Mesothelial cell of epicardium (in vitro differentiated cells): ENCODE measurements around the gene RAB36. TPM values are rescaled to one million over a fixed set of nuclear protein-coding genes. Genes with fewer than 3 reads are reported as not detected.
A peak's percentile ranks its signal among the peaks of the same experiment; 100 is the strongest.

Experiments
- DNase-seq, 2 experiments: peaks; one replicate each; pipeline ENCODE4 v3.0.0; 2021; ENCODE audit warnings: low spot score in 2 of 2; ENCODE audit not compliant: unreplicated experiment in 2 of 2
- H3K27ac Mint-ChIP-seq: 2 replicates; pipeline ENCODE4 v1.8.0; 2021; ENCODE audit warnings: mixed read lengths
- H3K27me3 Mint-ChIP-seq: 2 replicates; pipeline ENCODE4 v1.8.0; 2021; ENCODE audit warnings: low read depth, mixed read lengths
- H3K36me3 Mint-ChIP-seq: 2 replicates; pipeline ENCODE4 v1.8.0; 2021; ENCODE audit warnings: mixed read lengths
- H3K4me1 Mint-ChIP-seq: 2 replicates; pipeline ENCODE4 v1.8.0; 2021; ENCODE audit warnings: mixed read lengths
- H3K4me3 Mint-ChIP-seq: 2 replicates; pipeline ENCODE4 v1.8.0; 2021; ENCODE audit warnings: mild to moderate bottlenecking, moderate library complexity, mixed read lengths
- H3K9me3 Mint-ChIP-seq: 2 replicates; pipeline ENCODE4 v1.8.0; 2021; ENCODE audit warnings: mixed read lengths
- total RNA-seq: library from RNA; stranded (reverse); gene quantifications from 3 replicates; pipeline ENCODE4 v1.2.1, GENCODE V29; 2021
- TF ChIP-seq, protein P1 (sequence below): fragments of 200-600 bp; sonication (generic); IDR thresholded peaks from one replicate; pipeline ENCODE4 v1.5.0; 2021; ENCODE audit warnings: antibody characterized with exemption; ENCODE audit not compliant: unreplicated experiment

RAB36 gene
- total RNA-seq, 1 donor from 2014 or later, result 6.4 TPM

DNA sequence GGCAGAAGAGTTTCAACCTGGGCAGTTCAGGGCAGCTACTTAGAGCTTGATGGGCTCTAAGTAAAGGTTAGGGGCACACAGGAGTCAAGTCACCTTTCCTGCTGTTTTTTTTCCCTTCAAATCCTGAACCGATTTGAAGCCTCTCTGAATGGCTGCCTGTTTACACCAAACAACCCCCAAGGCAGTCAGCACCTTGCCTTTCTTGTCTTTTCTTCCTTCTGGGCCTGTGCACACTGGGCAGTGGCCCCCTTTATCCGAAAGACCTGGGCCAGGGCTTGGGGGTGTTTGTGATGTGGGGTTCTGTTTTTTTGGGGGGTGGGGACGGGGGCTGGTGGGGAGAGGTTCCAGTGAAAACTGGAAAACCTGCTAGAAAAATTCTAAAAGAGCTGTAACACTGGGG is 7.8 kb upstream of the RAB36 start:
- TF ChIP-seq, protein P1, sequence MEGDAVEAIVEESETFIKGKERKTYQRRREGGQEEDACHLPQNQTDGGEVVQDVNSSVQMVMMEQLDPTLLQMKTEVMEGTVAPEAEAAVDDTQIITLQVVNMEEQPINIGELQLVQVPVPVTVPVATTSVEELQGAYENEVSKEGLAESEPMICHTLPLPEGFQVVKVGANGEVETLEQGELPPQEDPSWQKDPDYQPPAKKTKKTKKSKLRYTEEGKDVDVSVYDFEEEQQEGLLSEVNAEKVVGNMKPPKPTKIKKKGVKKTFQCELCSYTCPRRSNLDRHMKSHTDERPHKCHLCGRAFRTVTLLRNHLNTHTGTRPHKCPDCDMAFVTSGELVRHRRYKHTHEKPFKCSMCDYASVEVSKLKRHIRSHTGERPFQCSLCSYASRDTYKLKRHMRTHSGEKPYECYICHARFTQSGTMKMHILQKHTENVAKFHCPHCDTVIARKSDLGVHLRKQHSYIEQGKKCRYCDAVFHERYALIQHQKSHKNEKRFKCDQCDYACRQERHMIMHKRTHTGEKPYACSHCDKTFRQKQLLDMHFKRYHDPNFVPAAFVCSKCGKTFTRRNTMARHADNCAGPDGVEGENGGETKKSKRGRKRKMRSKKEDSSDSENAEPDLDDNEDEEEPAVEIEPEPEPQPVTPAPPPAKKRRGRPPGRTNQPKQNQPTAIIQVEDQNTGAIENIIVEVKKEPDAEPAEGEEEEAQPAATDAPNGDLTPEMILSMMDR, result no peak
- Mint-ChIP-seq H3K4me3 (no peak overlapping the region), H3K27ac (no peak overlapping the region), H3K36me3 (no peaks in the 10 kb centered on the region), H3K9me3 (no peaks in the 10 kb centered on the region), H3K4me1 (peaks cover 16% of the 10 kb centered on the region), H3K27me3 (no peaks in the 10 kb centered on the region)
- no peak for DNase-seq

DNA sequence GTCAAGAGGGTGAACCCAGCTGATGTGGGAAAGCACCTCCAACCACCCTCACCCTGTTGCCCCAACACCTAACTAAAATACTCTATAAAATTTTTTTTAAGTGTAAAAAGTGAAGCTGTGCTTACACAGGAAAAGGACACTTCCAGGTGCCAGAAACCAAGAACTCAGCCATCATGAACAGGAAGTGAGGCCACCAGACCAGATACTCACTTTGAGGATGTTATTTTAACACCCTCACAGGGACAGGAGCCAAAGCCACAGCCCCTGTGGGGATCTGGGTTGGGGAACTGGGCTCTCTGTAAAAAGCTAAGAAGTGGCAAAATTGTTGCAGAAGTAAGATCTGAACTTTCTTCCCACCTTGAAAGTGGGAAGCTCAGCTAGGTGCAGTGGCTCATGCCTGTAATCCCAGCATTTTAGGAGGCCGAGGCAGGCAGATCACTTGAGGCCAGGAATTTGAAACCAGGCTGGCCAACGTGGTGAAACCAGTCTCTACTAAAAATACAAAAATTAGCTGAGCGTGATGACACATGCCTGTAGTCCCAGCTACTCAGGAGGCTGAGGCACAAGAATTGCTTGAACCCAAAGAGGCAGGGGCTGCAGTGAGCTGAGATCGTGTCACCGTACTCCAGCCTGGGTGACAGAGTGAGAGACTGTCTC is 7.2 kb upstream of the RAB36 start:
- no peak overlapping the region for H3K27ac Mint-ChIP-seq
- H3K9me3 Mint-ChIP-seq, result no peaks in the 10 kb centered on the region
- H3K27me3 Mint-ChIP-seq, result no peaks in the 10 kb centered on the region
- TF ChIP-seq, protein P1, result no peak
- no peaks in the 10 kb centered on the region for H3K36me3 Mint-ChIP-seq
- DNase-seq, result no peak
- H3K4me3 Mint-ChIP-seq, result no peak overlapping the region
- peaks cover 18% of the 10 kb centered on the region for H3K4me1 Mint-ChIP-seq

DNA sequence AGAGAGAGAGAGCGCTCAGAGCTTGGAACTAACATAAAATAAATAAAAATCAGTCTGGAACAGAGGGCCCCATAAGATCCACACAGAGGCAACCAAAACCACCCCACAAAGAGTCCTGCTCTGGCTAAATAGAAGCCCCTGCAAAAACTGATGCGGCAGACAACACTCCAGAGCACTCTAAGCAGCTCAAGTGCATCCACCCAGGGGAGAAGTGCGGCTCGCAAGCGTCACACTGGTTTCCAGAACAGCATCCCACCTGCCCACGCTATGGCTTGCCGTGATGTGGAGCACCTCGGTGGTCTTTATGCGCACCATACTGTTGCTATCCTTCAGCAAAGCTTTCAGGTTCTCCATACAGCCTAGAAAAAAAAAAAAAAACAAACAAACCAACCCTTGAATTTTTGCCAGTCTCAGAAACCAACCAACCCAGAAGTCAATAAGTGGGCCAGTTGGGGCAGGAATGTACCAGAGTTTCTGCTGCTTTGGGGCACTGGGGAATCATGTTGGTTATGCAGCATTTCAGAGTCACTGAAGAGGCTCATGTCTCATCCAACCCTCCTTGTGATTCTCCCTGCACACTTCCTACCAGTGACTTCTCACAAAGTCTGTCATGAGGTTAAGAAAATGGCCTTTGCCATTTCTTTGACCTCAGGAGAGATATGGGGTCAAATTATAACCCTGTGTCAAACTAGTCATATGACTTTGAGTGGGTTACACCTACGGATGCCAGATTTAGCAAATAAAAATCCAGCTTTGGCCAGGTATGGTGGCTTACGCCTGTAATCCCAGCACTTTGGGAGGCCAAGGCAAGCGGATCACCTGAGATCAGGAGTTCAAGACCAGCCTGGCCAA is 6.5 kb upstream of the RAB36 start:
- Mint-ChIP-seq H3K27me3 (no peaks in the 10 kb centered on the region), H3K36me3 (no peaks in the 10 kb centered on the region), H3K4me1 (peaks cover 18% of the 10 kb centered on the region), H3K9me3 (no peaks in the 10 kb centered on the region), H3K27ac (no peak overlapping the region), H3K4me3 (no peak overlapping the region)
- TF ChIP-seq, protein P1, result no peak
- no peak for DNase-seq

DNA sequence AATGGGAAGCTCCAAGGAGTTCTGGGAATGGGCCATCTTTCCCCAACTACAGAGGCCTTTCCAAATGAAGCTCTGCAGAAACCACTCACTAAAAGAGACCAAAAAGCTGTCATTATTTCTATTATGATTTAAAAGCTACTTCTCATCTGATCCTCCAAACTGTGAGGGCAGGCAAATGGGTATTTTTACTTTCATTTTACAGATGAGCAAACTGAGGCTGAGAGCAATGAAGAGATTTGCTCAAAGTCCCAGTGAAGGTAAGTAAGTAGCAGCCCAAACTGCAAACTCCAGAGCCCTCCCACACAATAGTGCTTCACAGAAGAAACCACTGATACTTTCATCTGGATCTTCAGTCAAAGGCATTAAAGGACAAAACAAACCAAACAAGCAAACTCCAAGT is 4.9 kb upstream of the RAB36 start:
- Mint-ChIP-seq H3K27me3 (no peaks in the 10 kb centered on the region), H3K9me3 (no peaks in the 10 kb centered on the region), H3K4me1 (peaks cover 21% of the 10 kb centered on the region), H3K27ac (no peak overlapping the region), H3K36me3 (no peaks in the 10 kb centered on the region), H3K4me3 (no peak overlapping the region)
- DNase-seq, result no peak
- TF ChIP-seq, protein P1, result no peak

- TF ChIP-seq, protein P1, result no peak
- Mint-ChIP-seq H3K36me3 (no peaks in the 10 kb centered on the region), H3K4me3 (no peak overlapping the region), H3K9me3 (no peaks in the 10 kb centered on the region), H3K4me1 (peaks cover 40% of the 10 kb centered on the region), H3K27me3 (no peaks in the 10 kb centered on the region), H3K27ac (peak overlapping the region; percentile 76)
- no peak for DNase-seq
Measured at GRCh38 chr22:23142546-23143105, 2.7 kb upstream of the RAB36 start.
